ENCODE measurements around the gene THRA. TPM values are rescaled to one million over a fixed set of nuclear protein-coding genes. Genes with fewer than 3 reads are reported as not detected.

Gene THRA
- total and polyA plus RNA-seq, 9 of the 15 experiments (the other 6 are each of a cell fraction or from before 2014, with no cell fraction given) = 0.34 to 23.4 (median 12.7) TPM

- TF ChIP-seq, protein P1, sequence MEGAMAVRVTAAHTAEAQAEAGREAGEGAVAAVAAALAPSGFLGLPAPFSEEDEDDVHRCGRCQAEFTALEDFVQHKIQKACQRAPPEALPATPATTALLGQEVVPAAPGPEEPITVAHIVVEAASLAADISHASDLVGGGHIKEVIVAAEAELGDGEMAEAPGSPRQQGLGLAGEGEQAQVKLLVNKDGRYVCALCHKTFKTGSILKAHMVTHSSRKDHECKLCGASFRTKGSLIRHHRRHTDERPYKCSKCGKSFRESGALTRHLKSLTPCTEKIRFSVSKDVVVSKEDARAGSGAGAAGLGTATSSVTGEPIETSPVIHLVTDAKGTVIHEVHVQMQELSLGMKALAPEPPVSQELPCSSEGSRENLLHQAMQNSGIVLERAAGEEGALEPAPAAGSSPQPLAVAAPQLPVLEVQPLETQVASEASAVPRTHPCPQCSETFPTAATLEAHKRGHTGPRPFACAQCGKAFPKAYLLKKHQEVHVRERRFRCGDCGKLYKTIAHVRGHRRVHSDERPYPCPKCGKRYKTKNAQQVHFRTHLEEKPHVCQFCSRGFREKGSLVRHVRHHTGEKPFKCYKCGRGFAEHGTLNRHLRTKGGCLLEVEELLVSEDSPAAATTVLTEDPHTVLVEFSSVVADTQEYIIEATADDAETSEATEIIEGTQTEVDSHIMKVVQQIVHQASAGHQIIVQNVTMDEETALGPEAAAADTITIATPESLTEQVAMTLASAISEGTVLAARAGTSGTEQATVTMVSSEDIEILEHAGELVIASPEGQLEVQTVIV (CRISPR knock-in tag; IDR thresholded peaks at IDR 0.05; ENCODE audit: borderline replicate concordance) = no peak
- TF ChIP-seq POLR2AphosphoS2 (IDR thresholded peaks at IDR 0.05; ENCODE audit: low read length) (no peak), ZNF436 (CRISPR knock-in tag; IDR thresholded peaks at IDR 0.05) (no peak), ZBTB49 (CRISPR knock-in tag; IDR thresholded peaks at IDR 0.05; ENCODE audit: borderline replicate concordance) (no peak), ZNF274 (IDR thresholded peaks at IDR 0.05; ENCODE audit: borderline replicate concordance, low read depth, low read length) (no peak), EHMT2 (IDR thresholded peaks at IDR 0.05) (no peak), SAFB (IDR thresholded peaks at IDR 0.05; ENCODE audit: borderline replicate concordance, low read depth, low read length) (no peak), TSHZ1 (CRISPR knock-in tag; IDR thresholded peaks at IDR 0.05) (no peak), POLR2A (conservative IDR thresholded peaks at IDR 0.05) (peak; percentile 73), CHCHD3 (CRISPR knock-in tag; IDR thresholded peaks at IDR 0.05) (no peak), NR4A1 (CRISPR knock-in tag; IDR thresholded peaks at IDR 0.05) (no peak), NR4A1 (tag; IDR thresholded peaks at IDR 0.05) (no peak), SIN3B (IDR thresholded peaks at IDR 0.05; ENCODE audit: low read depth) (no peak), ZMIZ1 (IDR thresholded peaks at IDR 0.05; ENCODE audit: low read depth in 2 of 2, low read length in 2 of 2) (no peak)
- TF ChIP-seq, protein P2, sequence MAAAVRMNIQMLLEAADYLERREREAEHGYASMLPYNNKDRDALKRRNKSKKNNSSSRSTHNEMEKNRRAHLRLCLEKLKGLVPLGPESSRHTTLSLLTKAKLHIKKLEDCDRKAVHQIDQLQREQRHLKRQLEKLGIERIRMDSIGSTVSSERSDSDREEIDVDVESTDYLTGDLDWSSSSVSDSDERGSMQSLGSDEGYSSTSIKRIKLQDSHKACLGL (CRISPR knock-in tag; IDR thresholded peaks at IDR 0.05; ENCODE audit: borderline replicate concordance, poor library complexity, severe bottlenecking) = peak; percentile 91
These were observed 50.5 kb downstream of the THRA start (continued) for GRCh38 chr17:40113110-40113906.

Data from K562 (cell line).